SK-N-SH treated with all-trans-retinoic acid at 6 μM for 48 hours (cell line): Measurements from ENCODE around the gene LRCH4.
"Not testable (repeated sequence)": the region's sequence is repeated elsewhere in the genome, so short reads cannot be mapped to it uniquely, and the experiment has no call there.

Experiments
- ARNTL ChIP-seq: fragments of 450-650 bp; formaldehyde crosslinking; IDR thresholded peaks from 2 replicates; pipeline ENCODE4 v1.5.0; 2020; ENCODE audit warnings: low read depth, mild to moderate bottlenecking, moderate library complexity, borderline replicate concordance
- BACH2 ChIP-seq: fragments of 250-450 bp; sonication (Bioruptor Pico); IDR thresholded peaks from 2 replicates; pipeline ENCODE4 v1.9.0; 2021; ENCODE audit warnings: mild to moderate bottlenecking, borderline replicate concordance
- GLIS3 ChIP-seq: fragments of 250-450 bp; sonication (Bioruptor Pico); IDR thresholded peaks from 2 replicates; pipeline ENCODE4 v1.5.0; 2020; ENCODE audit warnings: mild to moderate bottlenecking, moderate library complexity
- TF ChIP-seq, protein P1 (sequence below): fragments of 250-450 bp; sonication (Bioruptor Pico); IDR thresholded peaks from 2 replicates; pipeline ENCODE4 v1.8.0; 2020; ENCODE audit warnings: mild to moderate bottlenecking, moderate library complexity, borderline replicate concordance
- TF ChIP-seq, protein P2 (sequence below): fragments of 250-450 bp; sonication (Bioruptor Pico); IDR thresholded peaks from 2 replicates; pipeline ENCODE4 v1.5.1; 2020; ENCODE audit warnings: low read depth, mild to moderate bottlenecking, moderate library complexity

DNA sequence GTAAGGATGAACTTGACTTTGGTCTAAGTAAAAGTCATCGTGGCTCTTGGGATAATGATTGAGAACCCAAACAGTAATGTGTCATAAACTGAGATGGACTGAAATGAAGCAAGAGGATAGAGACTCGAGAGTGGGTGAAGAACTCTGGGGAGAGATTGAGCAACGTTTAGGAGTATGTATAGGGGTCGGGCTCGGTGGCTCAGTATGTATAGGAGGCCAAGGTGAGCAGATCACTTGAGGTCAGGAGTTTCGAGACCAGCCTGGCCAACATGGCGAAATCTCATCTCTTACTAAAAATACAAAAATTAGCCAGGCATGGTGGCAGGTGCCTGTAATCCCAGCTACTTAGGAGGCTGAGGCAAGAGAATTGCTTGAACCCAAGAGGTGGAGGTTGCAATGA is 44.6 kb downstream of the LRCH4 start:
- not testable (repeated sequence) for TF ChIP-seq BACH2, GLIS3, ARNTL
- TF ChIP-seq, protein P1, sequence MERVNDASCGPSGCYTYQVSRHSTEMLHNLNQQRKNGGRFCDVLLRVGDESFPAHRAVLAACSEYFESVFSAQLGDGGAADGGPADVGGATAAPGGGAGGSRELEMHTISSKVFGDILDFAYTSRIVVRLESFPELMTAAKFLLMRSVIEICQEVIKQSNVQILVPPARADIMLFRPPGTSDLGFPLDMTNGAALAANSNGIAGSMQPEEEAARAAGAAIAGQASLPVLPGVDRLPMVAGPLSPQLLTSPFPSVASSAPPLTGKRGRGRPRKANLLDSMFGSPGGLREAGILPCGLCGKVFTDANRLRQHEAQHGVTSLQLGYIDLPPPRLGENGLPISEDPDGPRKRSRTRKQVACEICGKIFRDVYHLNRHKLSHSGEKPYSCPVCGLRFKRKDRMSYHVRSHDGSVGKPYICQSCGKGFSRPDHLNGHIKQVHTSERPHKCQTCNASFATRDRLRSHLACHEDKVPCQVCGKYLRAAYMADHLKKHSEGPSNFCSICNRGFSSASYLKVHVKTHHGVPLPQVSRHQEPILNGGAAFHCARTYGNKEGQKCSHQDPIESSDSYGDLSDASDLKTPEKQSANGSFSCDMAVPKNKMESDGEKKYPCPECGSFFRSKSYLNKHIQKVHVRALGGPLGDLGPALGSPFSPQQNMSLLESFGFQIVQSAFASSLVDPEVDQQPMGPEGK (CRISPR knock-in tag): not testable (repeated sequence)
- TF ChIP-seq, protein P2, sequence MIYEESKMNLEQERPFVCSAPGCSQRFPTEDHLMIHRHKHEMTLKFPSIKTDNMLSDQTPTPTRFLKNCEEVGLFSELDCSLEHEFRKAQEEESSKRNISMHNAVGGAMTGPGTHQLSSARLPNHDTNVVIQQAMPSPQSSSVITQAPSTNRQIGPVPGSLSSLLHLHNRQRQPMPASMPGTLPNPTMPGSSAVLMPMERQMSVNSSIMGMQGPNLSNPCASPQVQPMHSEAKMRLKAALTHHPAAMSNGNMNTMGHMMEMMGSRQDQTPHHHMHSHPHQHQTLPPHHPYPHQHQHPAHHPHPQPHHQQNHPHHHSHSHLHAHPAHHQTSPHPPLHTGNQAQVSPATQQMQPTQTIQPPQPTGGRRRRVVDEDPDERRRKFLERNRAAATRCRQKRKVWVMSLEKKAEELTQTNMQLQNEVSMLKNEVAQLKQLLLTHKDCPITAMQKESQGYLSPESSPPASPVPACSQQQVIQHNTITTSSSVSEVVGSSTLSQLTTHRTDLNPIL: not testable (repeated sequence)
